ENCODE results near the gene PLPPR5.

PLPPR5 gene

DNA sequence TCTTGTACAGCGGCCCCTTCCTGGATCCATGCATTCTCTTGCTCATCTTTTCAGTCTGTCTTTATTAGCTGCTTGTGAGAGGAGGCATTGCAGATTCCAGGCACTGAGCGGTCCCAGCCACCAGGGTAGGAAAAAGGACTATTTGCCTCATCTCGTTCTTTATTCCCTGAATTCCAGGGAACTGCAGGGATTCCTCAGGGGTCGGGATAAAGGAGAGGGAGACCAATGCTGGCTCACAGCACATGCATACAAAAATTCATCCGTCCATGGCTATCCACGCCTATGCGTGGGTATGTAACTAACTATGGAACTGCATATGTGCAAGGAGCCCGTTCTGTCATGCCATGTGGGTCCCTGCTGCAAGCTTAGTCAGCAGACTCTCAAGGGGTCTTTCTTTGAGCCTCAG is 879 bp upstream of the PLPPR5 start:
- no peaks in the 10 kb centered on the region for H3K79me2 ChIP-seq (ENCODE audit: insufficient read depth, low read length)
- no peaks in the 10 kb centered on the region for H3F3A ChIP-seq (ENCODE audit: insufficient read depth)
- no peak overlapping the region for H2AFZ ChIP-seq (ENCODE audit: low read depth, low read length, severe bottlenecking)
- no peak overlapping the region for H3K4me3 ChIP-seq (ENCODE audit: insufficient read depth, low read length, poor library complexity, severe bottlenecking)
- no peak overlapping the region for H3K9ac ChIP-seq (ENCODE audit: low read length)
- no peak overlapping the region for H3K27ac ChIP-seq (ENCODE audit: low read depth, low read length)
- no peaks in the 10 kb centered on the region for H4K20me1 ChIP-seq (ENCODE audit: low read depth, low read length)
- no peaks in the 10 kb centered on the region for H3K27me3 ChIP-seq (ENCODE audit: low read length)
- no peak overlapping the region for H3K4me2 ChIP-seq (ENCODE audit: low read depth, low read length, poor library complexity, severe bottlenecking)
- H3K9me2 ChIP-seq (replicated peaks; ENCODE audit: insufficient read depth, low read length): no peaks in the 10 kb centered on the region
- TF ChIP-seq EZH2phosphoT487 (conservative IDR thresholded peaks at IDR 0.05; ENCODE audit: low read length): no peak
- no peak for TF ChIP-seq CTCF (IDR thresholded peaks at IDR 0.05; ENCODE audit: insufficient read depth, low read length, poor library complexity, severe bottlenecking)
- H3K9me3 ChIP-seq (ENCODE audit: insufficient read depth, low read length): no peaks in the 10 kb centered on the region
- H3K36me3 ChIP-seq (ENCODE audit: low read length): no peaks in the 10 kb centered on the region

GRCh38 chr1:99004254-99004860 is 304 bp downstream of the PLPPR5 start:
- Histone ChIP-seq H3K9me2 (replicated peaks; ENCODE audit: insufficient read depth, low read length) (no peaks in the 10 kb centered on the region), H2AFZ (ENCODE audit: low read depth, low read length, severe bottlenecking) (no peak overlapping the region), H3F3A (ENCODE audit: insufficient read depth) (no peaks in the 10 kb centered on the region), H3K27me3 (ENCODE audit: low read length) (no peaks in the 10 kb centered on the region), H3K27ac (ENCODE audit: low read depth, low read length) (no peak overlapping the region), H4K20me1 (ENCODE audit: low read depth, low read length) (no peaks in the 10 kb centered on the region), H3K79me2 (ENCODE audit: insufficient read depth, low read length) (no peaks in the 10 kb centered on the region), H3K9ac (ENCODE audit: low read length) (no peak overlapping the region), H3K4me2 (ENCODE audit: low read depth, low read length, poor library complexity, severe bottlenecking) (no peak overlapping the region), H3K36me3 (ENCODE audit: low read length) (no peaks in the 10 kb centered on the region), H3K4me3 (ENCODE audit: insufficient read depth, low read length, poor library complexity, severe bottlenecking) (no peak overlapping the region), H3K9me3 (ENCODE audit: insufficient read depth, low read length) (no peaks in the 10 kb centered on the region)
- TF ChIP-seq CTCF (IDR thresholded peaks at IDR 0.05; ENCODE audit: insufficient read depth, low read length, poor library complexity, severe bottlenecking): no peak
- TF ChIP-seq EZH2phosphoT487 (conservative IDR thresholded peaks at IDR 0.05; ENCODE audit: low read length): no peak

GRCh38 chr1:99003581-99004253 is 944 bp downstream of the PLPPR5 start:
- Histone ChIP-seq H3K27ac (ENCODE audit: low read depth, low read length) (no peak overlapping the region), H3F3A (ENCODE audit: insufficient read depth) (no peaks in the 10 kb centered on the region), H3K9ac (ENCODE audit: low read length) (no peak overlapping the region), H3K27me3 (ENCODE audit: low read length) (no peaks in the 10 kb centered on the region), H3K9me2 (replicated peaks; ENCODE audit: insufficient read depth, low read length) (no peaks in the 10 kb centered on the region), H3K36me3 (ENCODE audit: low read length) (no peaks in the 10 kb centered on the region), H2AFZ (ENCODE audit: low read depth, low read length, severe bottlenecking) (no peak overlapping the region), H3K9me3 (ENCODE audit: insufficient read depth, low read length) (no peaks in the 10 kb centered on the region), H4K20me1 (ENCODE audit: low read depth, low read length) (no peaks in the 10 kb centered on the region), H3K4me2 (ENCODE audit: low read depth, low read length, poor library complexity, severe bottlenecking) (no peak overlapping the region), H3K4me3 (ENCODE audit: insufficient read depth, low read length, poor library complexity, severe bottlenecking) (no peak overlapping the region), H3K79me2 (ENCODE audit: insufficient read depth, low read length) (no peaks in the 10 kb centered on the region)
- TF ChIP-seq CTCF (IDR thresholded peaks at IDR 0.05; ENCODE audit: insufficient read depth, low read length, poor library complexity, severe bottlenecking): no peak
- no peak for TF ChIP-seq EZH2phosphoT487 (conservative IDR thresholded peaks at IDR 0.05; ENCODE audit: low read length)

All from SU-DHL-6 (cell line).